MM.1S (cell line): ENCODE results near the gene BICD1.
"Not testable (repeated sequence)": the region's sequence is repeated elsewhere in the genome, so short reads cannot be mapped to it uniquely, and the experiment has no call there.

Experiments
- CTCF ChIP-seq: fragments of 300-600 bp; sonication (generic); IDR thresholded peaks from 2 replicates; pipeline ENCODE4 v1.5.1; 2016; ENCODE audit warnings: antibody characterized with exemption, low read length, mixed read lengths
- EZH2 ChIP-seq: fragments of 300-600 bp; sonication (generic); optimal IDR thresholded peaks from 2 replicates; pipeline ENCODE3; 2017; ENCODE audit warnings: low read depth, mild to moderate bottlenecking, antibody characterized with exemption, low read length, mixed read lengths
- EZH2phosphoT487 ChIP-seq: fragments of 300-600 bp; sonication (generic); IDR thresholded peaks from 2 replicates; pipeline ENCODE4 v1.6.1; 2018; ENCODE audit warnings: antibody characterized with exemption, low read length

- not testable (repeated sequence) for TF ChIP-seq CTCF, EZH2phosphoT487, EZH2
Measured at GRCh38 chr12:32187127-32187526, 80.5 kb downstream of the BICD1 start.
